Endometrium (tissue), 2 donors: ENCODE measurements around the gene ACAD8.
"Not testable (repeated sequence)": the region's sequence is repeated elsewhere in the genome, so short reads cannot be mapped to it uniquely, and the experiment has no call there.

ENCODE experiments used
- FAIRE-seq: peaks from 2 replicates; lab custom pipeline; 2012; peaks lifted over from hg19 to GRCh38; lab: Jason Lieb, UNC
- donor health status: control.
- donor health status: control.

The ACAD8 gene

GRCh38 chr11:134240592-134240991, 12.8 kb upstream of the ACAD8 start:
- no peak for FAIRE-seq

DNA sequence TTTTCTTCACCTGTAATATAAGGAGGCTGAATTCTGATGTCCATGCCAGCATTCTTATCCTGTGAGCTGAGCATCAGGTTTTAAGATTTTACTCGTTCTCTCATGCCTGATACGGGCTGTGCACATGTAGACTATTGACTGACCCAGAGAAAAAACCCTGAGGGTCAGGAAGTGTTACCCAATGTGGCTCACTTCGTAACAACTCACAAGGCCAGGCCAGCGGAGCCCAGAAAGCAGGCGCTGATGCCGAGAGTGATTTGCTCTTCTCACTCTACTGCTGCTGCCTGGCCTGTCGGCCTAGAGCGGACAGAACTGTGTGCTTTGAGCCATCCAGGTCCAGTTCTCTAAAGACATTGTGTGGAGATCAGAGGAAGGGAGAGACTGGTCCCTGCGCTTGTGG, 11.0 kb upstream of the ACAD8 start:
- no peak for FAIRE-seq

DNA sequence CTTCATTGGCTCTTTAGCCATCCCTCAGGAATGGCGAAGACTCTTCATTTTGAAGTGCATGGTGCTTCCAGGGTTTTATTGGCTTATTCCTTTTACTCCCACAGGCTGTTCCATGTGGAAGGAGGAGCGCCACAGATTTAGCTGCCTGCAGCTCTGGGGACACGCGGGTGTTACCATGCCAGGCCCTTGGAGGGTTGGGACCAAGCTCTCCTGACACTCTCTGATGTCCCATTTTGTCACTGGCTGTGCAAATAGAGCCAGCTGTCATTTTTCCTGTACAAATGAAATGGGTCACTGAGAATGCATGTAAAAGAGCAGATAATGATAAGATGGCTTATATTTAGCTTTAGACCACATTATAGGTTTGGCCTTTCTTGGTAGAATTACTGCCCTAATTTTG, 9.5 kb upstream of the ACAD8 start:
- no peak for FAIRE-seq

GRCh38 chr11:134244593-134244992, 8.8 kb upstream of the ACAD8 start:
- no peak for FAIRE-seq

GRCh38 chr11:134245434-134245833, 7.9 kb upstream of the ACAD8 start:
- no peak for FAIRE-seq

- FAIRE-seq: no peak
Observed at GRCh38 chr11:134246100-134246499, 7.3 kb upstream of the ACAD8 start.

DNA sequence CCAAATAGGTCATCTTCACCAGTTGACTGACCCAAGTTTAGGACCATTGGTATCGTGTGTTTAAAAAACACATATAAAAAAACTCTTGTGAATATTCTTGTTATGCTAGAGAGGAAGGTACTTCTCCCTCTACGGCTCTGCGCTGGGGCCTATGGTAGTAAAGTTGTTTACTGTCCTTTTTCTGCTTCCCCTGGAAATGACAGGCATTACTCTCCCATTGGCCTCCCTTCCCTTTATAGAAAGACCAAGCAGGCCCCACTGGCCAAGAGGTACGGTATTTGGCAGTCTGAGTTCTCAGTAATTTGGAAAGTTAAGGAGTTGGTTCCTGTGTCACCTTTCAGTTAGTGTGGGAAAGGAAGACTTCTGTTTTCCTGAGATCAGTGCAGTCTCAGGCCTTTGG, 6.7 kb upstream of the ACAD8 start:
- no peak for FAIRE-seq

- FAIRE-seq: no peak
Observed at GRCh38 chr11:134248910-134249480, 4.4 kb upstream of the ACAD8 start.

- FAIRE-seq: no peak
Observed at GRCh38 chr11:134250246-134250645, 3.1 kb upstream of the ACAD8 start.

DNA sequence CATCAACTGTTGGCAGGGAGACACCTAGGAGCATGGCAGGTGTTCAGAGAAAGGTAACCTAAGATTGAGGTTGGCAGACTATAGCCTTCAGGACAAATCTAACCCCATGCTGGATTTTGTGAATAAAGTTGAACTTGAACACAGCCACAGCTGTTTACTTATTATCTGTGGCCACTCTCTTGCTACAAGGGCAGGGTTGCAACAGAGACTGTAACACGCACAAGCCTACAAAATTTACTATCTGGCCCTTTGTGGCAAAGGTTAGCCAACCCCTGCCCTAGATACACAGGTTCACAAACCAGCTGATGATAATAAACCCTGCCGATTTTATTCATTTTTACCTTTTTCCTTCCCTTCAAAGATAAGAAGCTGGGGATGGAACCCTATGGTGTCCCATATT, 2.7 kb upstream of the ACAD8 start:
- FAIRE-seq: no peak

DNA sequence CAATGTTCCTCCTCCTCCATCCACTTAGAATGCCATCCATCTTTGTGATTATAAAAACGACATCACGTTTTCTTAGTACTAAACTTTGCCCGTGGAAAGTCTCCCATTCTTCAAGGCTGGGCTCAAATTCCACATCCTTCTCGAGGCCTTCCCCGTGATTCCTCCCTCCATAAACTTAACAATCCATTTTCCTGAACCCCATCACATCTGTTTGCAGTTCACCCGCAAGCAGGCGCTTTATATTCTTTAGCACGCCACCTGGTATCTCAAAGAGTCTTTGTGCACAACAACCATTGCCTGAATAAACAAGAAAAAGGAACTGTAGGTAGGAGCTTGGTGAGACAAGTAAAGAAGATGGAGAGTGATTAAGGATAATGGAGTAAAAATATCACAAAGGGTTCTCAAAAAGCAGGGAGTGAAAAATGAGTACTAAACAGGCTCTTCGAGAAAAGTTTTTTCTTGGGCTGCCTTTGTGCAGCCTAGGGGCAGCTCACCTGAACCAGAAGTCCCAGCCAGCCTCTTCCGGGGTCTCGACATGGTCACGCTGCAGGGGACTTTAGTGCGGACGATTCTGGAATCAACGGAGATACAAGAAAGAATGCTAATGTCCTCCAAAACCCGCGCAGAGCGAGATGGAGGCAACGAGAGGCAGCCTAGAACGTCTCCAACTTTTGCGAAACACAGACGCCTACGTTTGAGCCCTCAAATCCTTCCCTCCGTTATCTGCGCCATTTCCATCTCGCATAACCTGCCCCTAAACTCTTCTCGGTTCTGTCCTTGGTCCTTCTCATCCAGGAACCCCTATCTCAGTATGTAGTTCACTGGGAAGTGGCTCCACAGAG, 801 bp upstream of the ACAD8 start:
- FAIRE-seq: no peak

GRCh38 chr11:134254433-134255183, 1.2 kb downstream of the ACAD8 start:
- no peak for FAIRE-seq

DNA sequence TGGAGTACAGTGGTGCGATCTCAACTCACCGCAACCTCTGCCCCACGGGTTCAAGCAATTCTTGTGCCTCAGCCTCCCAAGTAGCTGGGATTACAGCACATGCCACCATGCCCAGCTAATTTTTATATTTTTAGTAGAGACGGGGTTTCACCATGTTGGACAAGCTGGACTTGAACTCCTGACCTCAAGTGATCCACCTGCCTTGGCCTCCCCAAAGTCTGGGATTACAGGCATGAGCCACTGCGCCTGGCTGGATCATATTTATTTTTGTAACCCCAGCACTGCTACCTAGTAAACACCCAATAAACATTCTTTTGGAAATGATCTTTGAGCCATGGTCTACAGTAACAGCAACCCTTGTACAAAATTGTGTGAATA, 1.8 kb downstream of the ACAD8 start:
- not testable (repeated sequence) for FAIRE-seq

GRCh38 chr11:134257101-134257500, 3.7 kb downstream of the ACAD8 start:
- no peak for FAIRE-seq

- FAIRE-seq: no peak
Observed at GRCh38 chr11:134258577-134258976, 5.2 kb downstream of the ACAD8 start.

- no peak for FAIRE-seq
Observed at GRCh38 chr11:134260503-134260902, 7.1 kb downstream of the ACAD8 start.

DNA sequence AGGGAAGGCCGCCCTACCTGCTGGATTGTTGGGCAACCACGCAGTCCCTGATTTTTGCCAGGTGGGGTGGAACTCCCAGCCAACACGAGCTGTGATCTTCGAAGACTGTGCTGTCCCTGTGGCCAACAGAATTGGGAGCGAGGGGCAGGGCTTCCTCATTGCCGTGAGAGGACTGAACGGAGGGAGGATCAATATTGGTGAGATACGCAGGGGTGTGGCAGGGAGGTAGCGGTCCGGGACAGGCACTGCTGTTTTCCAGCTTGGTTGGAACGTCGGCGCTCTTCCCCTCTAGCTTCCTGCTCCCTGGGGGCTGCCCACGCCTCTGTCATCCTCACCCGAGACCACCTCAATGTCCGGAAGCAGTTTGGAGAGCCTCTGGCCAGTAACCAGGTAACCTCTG, 7.6 kb downstream of the ACAD8 start:
- no peak for FAIRE-seq

GRCh38 chr11:134261626-134262488, 8.5 kb downstream of the ACAD8 start:
- no peak for FAIRE-seq

GRCh38 chr11:134264966-134265764, 11.8 kb downstream of the ACAD8 start:
- FAIRE-seq: no peak

- FAIRE-seq: no peak
Observed at GRCh38 chr11:134266440-134266839, 13.1 kb downstream of the ACAD8 start.

DNA sequence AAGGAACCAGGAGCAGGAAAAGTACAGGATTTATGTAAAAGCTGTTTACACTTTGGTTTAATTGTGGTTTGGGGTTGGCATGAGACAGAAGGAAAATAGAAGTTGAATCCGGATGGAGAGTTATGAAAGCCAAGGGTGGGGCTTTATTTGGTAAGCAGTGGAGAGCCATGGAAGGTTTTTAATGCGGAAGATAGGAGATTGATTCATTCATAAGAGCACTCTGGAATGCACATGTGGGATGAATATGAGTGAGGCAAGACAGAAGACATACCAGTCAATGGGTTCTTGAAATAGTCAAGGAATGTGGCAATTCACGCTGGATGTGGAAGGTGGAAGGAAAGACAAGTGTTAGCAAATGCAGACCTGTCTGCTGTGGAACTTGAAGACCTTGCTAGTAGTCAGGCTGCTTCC, 13.5 kb downstream of the ACAD8 start:
- FAIRE-seq: no peak
